IPS-NIHi7 (cell line): ENCODE measurements around the gene LAX1.

Experiments
- DNase-seq: peaks from one replicate; pipeline ENCODE4 v3.0.0; 2012; ENCODE audit warnings: mixed read lengths; ENCODE audit errors: extremely low spot score

Gene LAX1

DNA sequence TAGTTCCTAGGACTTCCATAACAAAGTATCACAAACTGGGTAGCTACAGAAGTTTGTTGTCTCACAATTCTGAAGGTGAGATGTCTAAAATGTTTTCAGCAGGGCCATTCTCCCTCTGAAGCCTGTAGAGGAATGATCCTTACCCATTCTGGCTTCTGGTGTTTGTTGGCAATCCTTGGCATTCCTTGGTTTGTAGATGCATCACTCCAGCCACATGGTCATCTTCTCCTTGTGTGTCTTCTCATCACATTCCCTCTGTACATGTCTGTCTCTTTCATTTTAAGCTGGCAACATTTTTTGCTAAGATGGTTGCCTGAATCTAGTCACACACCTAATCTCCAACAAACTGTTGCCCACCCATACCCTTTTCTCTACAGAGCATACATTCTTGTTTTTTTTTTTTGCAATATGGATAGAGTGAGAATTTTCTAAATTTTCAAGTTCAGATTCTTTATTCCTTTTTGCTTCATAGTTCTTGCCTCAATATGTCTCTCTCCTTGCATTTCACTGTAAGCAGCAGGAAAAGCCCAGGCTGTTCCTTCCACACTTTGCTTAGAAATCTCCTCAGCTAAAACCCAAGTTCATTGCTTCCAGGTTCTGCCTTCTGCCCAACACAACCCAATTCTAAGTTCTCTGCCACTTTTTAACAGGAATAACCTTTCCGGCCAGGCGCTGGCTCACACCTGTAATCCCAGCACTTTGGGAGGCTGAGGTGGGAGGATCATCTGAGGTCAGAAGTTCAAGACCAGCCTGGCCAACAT, 48.8 kb downstream of the LAX1 start:
- no peak for DNase-seq

DNA sequence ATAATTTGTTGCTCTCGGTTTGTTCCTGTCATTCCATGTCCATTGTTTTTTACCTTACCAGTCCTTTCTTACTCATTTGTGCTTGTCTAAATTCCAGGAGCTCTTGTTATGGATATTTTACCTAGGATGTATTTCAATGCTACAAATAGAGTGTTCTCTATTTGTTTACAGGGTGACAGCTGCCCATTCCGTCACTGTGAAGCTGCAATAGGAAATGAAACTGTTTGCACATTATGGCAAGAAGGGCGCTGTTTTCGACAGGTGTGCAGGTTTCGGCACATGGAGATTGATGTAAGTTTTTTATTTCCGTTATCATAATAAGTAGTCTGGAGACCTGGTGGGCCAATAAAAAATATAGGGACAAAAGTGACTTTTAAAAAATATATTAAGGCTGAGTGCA, 53.4 kb downstream of the LAX1 start:
- DNase-seq = no peak

DNA sequence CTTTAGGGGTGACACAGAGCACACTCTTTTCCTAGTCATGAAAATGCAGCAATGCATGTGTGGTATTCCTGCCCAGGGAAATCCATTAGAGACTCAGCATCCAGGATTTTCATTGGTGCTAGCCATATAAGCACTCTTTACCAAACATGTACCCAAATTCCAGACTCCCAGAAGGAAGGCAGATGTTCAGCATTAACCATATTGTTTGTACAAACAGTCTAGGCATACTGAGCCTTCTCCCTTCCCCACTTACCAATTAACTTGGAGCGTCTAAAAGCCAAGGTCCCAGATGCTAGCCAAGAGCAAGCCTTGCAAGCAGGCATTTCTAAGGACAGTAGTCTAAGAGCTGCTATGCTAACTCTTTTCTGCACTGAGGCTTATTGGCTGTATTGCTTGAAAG, 58.3 kb downstream of the LAX1 start:
- DNase-seq = no peak
